GM12801 (cell line): Measurements from ENCODE around the gene PROZ.

ENCODE experiments used
- CTCF ChIP-seq: IDR thresholded peaks from one replicate; pipeline ENCODE4 v1.5.1; 2011; ENCODE audit warnings: control low read depth; ENCODE audit not compliant: insufficient read length; ENCODE audit errors: extremely low read depth

Gene PROZ

GRCh38 chr13:113207460-113207859, 49.0 kb downstream of the PROZ start:
- no peak for TF ChIP-seq CTCF

- TF ChIP-seq CTCF = no peak
These were observed 49.5 kb downstream of the PROZ start for GRCh38 chr13:113207890-113208420.

GRCh38 chr13:113208421-113209335, 50.2 kb downstream of the PROZ start, which contains the start of gene PCID2:
PCID2 (minus strand) TSS chr13:113208669; CDS start chr13:113208634, 35 bp downstream.
- no peak for TF ChIP-seq CTCF

DNA sequence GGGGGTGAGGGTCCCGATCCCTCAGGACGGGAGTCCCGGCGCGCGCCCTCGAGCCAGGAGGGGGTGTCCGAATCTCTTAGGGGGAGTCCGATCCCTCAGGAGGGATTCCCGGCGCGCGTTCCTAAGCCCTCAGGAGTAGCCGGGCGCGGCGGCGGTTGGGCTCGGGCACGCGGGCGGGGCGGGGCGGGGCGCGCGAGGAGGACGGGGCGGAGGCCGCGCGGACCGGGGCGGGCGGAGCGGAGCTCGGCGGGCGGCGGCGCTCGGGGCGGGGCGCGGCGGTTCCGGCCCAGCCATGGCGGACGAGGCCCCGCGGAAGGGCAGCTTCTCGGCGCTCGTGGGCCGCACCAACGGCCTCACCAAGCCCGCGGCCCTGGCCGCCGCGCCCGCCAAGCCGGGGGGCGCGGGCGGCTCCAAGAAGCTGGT, 50.9 kb downstream of the PROZ start, which contains the start of gene CUL4A:
Gene CUL4A (plus strand): TSS at position 278 of the 423 bp plus-strand sequence. CDS start 15 bp downstream, at position 293.
- no peak for TF ChIP-seq CTCF

GRCh38 chr13:113209759-113210421, 51.4 kb downstream of the PROZ start:
- TF ChIP-seq CTCF = no peak

DNA sequence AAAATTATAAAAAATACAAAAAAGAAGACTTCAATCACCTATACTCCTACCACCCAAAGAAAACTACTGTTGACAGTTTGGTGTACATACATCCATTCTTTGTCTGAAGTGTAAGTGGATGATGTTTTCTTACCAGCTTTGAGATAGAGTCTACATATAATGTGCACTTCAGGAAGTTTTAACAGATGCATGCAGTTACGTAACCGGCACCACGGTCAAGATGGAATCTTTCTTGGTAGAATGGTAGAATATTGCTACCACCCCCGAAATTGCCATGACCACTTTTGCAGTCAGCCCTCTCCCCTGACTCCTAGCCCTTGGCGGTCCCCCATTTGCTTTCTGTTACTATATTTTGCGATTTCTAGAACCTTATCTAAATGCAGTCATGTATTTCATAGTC, 52.4 kb downstream of the PROZ start:
- TF ChIP-seq CTCF = no peak

- no peak for TF ChIP-seq CTCF
These were observed 53.3 kb downstream of the PROZ start for GRCh38 chr13:113211774-113212173.
